ENCODE data around the gene MIER2. TPM values are rescaled to one million over a fixed set of nuclear protein-coding genes. Genes with fewer than 3 reads are reported as not detected.
"Not testable (repeated sequence)": the region's sequence is repeated elsewhere in the genome, so short reads cannot be mapped to it uniquely, and the experiment has no call there.

Gene MIER2
- total RNA-seq, 1 donor from 2014 or later: 34.2 TPM

DNA sequence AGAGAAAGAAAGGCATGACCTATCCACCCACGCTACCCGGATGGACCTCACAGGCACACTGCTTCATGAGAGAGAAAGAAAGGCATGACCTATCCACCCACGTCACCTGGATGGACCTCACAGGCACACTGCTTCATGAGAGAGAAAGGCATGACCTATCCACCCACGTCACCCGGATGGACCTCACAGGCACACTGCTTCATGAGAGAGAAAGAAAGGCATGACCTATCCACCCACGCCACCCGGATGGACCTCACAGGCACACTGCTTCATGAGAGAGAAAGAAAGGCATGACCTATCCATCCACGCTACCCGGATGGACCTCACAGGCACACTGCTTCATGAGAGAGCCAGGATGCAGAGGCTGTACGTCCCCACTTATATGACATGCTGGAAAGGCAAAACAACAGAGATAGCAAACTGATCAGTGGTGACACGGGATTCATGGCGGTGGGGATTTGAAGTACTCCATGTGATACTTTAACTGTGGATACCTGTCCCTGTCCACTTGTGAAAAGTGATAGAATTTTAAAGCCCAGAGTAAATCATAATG, 73.8 kb downstream of the MIER2 start:
- H3K9me3 Mint-ChIP-seq; H3K4me1 Mint-ChIP-seq (ENCODE audit: low read depth); H3K36me3 Mint-ChIP-seq (ENCODE audit: low read depth); intact Hi-C loops (cut with micrococcal nuclease); DNase-seq (ENCODE audit: low spot score); H3K4me3 Mint-ChIP-seq; H3K27ac Mint-ChIP-seq: not testable (repeated sequence)
- peaks cover 29% of the 10 kb centered on the region for H3K27me3 Mint-ChIP-seq (ENCODE audit: insufficient read depth)

GRCh38 chr19:269241-269640, 75.4 kb downstream of the MIER2 start:
- Mint-ChIP-seq H3K4me3 (no peak overlapping the region), H3K27me3 (ENCODE audit: insufficient read depth) (peaks cover 29% of the 10 kb centered on the region), H3K36me3 (ENCODE audit: low read depth) (no peaks in the 10 kb centered on the region), H3K4me1 (ENCODE audit: low read depth) (peaks cover 7% of the 10 kb centered on the region), H3K27ac (no peak overlapping the region), H3K9me3 (no peaks in the 10 kb centered on the region)
- DNase-seq (ENCODE audit: low spot score): no peak
- intact Hi-C loops (cut with micrococcal nuclease): no loop called here

- no peak for DNase-seq (ENCODE audit: low spot score)
- no peak overlapping the region for H3K4me3 Mint-ChIP-seq
- intact Hi-C loops (cut with micrococcal nuclease): no loop called here
- peak overlapping the region; percentile 75 for H3K27ac Mint-ChIP-seq
- no peaks in the 10 kb centered on the region for H3K9me3 Mint-ChIP-seq
- H3K27me3 Mint-ChIP-seq (ENCODE audit: insufficient read depth): peaks cover 19% of the 10 kb centered on the region
- peaks cover 17% of the 10 kb centered on the region for H3K4me1 Mint-ChIP-seq (ENCODE audit: low read depth)
- H3K36me3 Mint-ChIP-seq (ENCODE audit: low read depth): no peaks in the 10 kb centered on the region
Measured at GRCh38 chr19:262125-262524, 82.5 kb downstream of the MIER2 start.

DNA sequence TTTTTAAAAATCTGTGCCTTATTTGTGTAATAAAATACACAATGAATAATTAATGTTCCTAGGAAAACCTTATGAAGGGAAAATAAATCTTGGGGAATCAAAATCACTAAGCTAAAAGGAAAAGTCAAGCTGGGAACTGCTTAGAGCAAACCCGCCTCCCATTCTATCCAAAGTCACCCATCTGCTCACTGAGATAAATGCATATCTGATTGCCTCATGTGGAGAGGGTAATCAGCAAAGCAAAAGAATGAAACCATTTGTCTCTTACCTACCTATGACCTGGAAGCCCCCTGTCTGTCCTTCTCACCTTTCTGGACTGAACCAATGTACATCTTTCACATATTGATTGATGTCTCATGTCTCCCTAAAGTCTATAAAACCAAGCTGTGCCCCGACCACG, 87.8 kb downstream of the MIER2 start:
- H3K4me1 Mint-ChIP-seq (ENCODE audit: low read depth); H3K9me3 Mint-ChIP-seq; intact Hi-C loops (cut with micrococcal nuclease); H3K36me3 Mint-ChIP-seq (ENCODE audit: low read depth); DNase-seq (ENCODE audit: low spot score); H3K27ac Mint-ChIP-seq; H3K4me3 Mint-ChIP-seq: not testable (repeated sequence)
- peaks cover 18% of the 10 kb centered on the region for H3K27me3 Mint-ChIP-seq (ENCODE audit: insufficient read depth)

Other genes with a start within 250 kb of the MIER2 start
- not detected in 2 replicates for gene OR4F17, start 237.7 kb downstream of the MIER2 start, total RNA-seq
- gene PLPP2, start 53.4 kb downstream of the MIER2 start, total RNA-seq: 0.16 and 0.34 TPM in 2 replicates
- gene C2CD4C, start 64.4 kb upstream of the MIER2 start, total RNA-seq: 0.08 and 0.15 TPM in 2 replicates
- gene SHC2, start 116.2 kb upstream of the MIER2 start, total RNA-seq: not detected in 2 replicates
- gene MADCAM1, start 151.7 kb upstream of the MIER2 start, total RNA-seq: 0.18 and 0.27 TPM in 2 replicates
- gene TPGS1, start 162.7 kb upstream of the MIER2 start, total RNA-seq: 17.6 and 18.2 TPM in 2 replicates
- gene CDC34, start 187.0 kb upstream of the MIER2 start, total RNA-seq: 56.6 and 58.2 TPM in 2 replicates
- gene GZMM, start 199.3 kb upstream of the MIER2 start, total RNA-seq: 52.7 and 55.6 TPM in 2 replicates
- gene BSG, start 227.8 kb upstream of the MIER2 start, total RNA-seq: 307 and 308 TPM in 2 replicates
- 1.1 and 1.2 TPM in 2 replicates for gene HCN2, start 245.1 kb upstream of the MIER2 start, total RNA-seq

Data from activated T-helper 1 cell treated with anti-CD3 and anti-CD28 coated beads, Interleukin-12 subunit alpha, Interleukin-12 subunit beta, Interleukin-2, Interleukin-4 antibody, amounts not matched to agents 30 ng/mL and 10 ng/mL and 1 ng/mL, durations not matched to agents 14 hours and 24 hours and 36 hours (primary cell).